Activated CD8-positive, alpha-beta memory T cell treated with anti-CD3 and anti-CD28 coated beads, Interleukin-2, amount 10 ng/mL, durations not matched to agents 7 days and 5 days (primary cell): ENCODE data around the gene SNAP25. TPM values are rescaled to one million over a fixed set of nuclear protein-coding genes. Genes with fewer than 3 reads are reported as not detected.

Experiments used
- ATAC-seq: fragments of 150-1000 bp; cut with Tn5 transposase; one replicate; pipeline ENCODE4 v1.10.0; 2021; ENCODE audit warnings: moderate library complexity
- CTCF ChIA-PET: fragments of 350-600 bp; sonication (Branson Sonifier 250); formaldehyde crosslinking; loops from one replicate; lab custom pipeline; 2021; ENCODE audit warnings: antibody characterized with exemption; lab: Charles Lee
- DNase-seq: peaks from one replicate; pipeline ENCODE4 v3.0.0-alpha.2; 2020
- H3K27ac Mint-ChIP-seq: one replicate; pipeline ENCODE4 v1.8.0; 2021; ENCODE audit warnings: mild to moderate bottlenecking, mixed read lengths
- H3K27me3 Mint-ChIP-seq: one replicate; pipeline ENCODE4 v1.8.0; 2021; ENCODE audit warnings: mixed read lengths
- H3K36me3 Mint-ChIP-seq: one replicate; pipeline ENCODE4 v1.8.0; 2021; ENCODE audit warnings: mild to moderate bottlenecking, mixed read lengths
- H3K4me1 Mint-ChIP-seq: one replicate; pipeline ENCODE4 v1.8.0; 2021; ENCODE audit warnings: mixed read lengths
- H3K4me3 Mint-ChIP-seq: one replicate; pipeline ENCODE4 v1.8.0; 2021; ENCODE audit warnings: mild to moderate bottlenecking, moderate library complexity, mixed read lengths
- H3K9me3 Mint-ChIP-seq: one replicate; pipeline ENCODE4 v1.8.0; 2022; ENCODE audit warnings: low read depth, mixed read lengths
- total RNA-seq, 2 experiments: library from RNA; stranded (reverse); gene quantifications; one replicate each; pipeline ENCODE4 v1.2.3, GENCODE V29; 2021

SNAP25 gene
- total RNA-seq, 2 experiments from 2014 or later: 1.6 TPM; not detected in 1

DNA sequence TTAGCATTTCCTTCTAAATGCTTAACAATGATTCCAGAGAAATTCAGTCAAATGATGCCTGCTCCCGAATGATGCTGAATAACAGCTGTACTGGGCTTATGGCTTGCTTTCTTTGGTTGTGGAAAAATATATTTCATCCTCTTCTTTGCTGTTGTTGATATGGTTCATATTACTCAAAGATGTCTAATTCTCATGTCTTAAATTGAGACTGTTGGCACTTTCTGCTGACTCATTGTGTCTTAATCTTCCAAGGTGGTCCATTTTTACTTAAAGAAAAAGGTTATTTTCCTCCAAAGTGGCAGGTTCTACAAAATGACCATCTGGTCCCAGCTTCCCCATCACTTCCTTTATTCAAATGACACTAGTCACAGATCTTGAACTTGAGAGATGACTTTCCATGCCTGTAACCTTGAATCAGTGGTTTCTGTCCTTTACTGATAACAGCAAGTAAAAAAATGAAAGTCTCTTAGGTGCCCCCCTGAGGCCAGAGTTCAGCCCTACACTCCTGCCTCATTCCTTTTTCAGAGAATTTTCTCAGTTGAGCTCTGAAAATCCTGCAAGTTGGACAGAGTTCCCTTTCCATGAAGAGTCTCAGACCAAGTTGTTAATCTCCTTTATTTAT is 6.9 kb downstream of the SNAP25 start:
- no peaks in the 10 kb centered on the region for H3K9me3 Mint-ChIP-seq
- no peaks in the 10 kb centered on the region for H3K36me3 Mint-ChIP-seq
- H3K27me3 Mint-ChIP-seq: peaks cover 7% of the 10 kb centered on the region
- CTCF ChIA-PET: no interaction called here
- no peaks in the 10 kb centered on the region for H3K4me1 Mint-ChIP-seq
- ATAC-seq: no peak
- DNase-seq: no peak
- H3K27ac Mint-ChIP-seq: no peak overlapping the region
- H3K4me3 Mint-ChIP-seq: no peak overlapping the region

DNA sequence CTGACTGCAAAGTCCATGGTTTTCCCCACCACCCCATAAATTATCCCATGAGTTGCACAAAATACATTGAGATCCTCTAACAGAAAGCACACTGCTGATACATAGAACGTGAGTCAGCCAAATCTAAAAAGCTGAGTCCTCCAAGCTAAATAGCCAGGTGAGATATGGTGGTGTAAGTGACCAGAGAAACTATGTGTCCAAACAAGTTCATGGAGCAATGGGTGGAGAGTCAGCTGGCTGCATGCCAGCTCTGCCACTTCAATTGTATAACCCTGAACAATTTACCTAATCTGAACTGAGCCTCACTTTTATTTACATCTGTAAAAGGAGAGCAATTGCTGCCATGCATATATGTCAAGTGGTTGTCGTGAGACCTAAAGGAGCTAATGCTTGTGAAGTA is 9.7 kb downstream of the SNAP25 start:
- H3K9me3 Mint-ChIP-seq: no peaks in the 10 kb centered on the region
- H3K36me3 Mint-ChIP-seq: no peaks in the 10 kb centered on the region
- CTCF ChIA-PET: no interaction called here
- no peak overlapping the region for H3K27ac Mint-ChIP-seq
- no peak for DNase-seq
- H3K27me3 Mint-ChIP-seq: no peaks in the 10 kb centered on the region
- no peaks in the 10 kb centered on the region for H3K4me1 Mint-ChIP-seq
- no peak for ATAC-seq
- H3K4me3 Mint-ChIP-seq: no peak overlapping the region

DNA sequence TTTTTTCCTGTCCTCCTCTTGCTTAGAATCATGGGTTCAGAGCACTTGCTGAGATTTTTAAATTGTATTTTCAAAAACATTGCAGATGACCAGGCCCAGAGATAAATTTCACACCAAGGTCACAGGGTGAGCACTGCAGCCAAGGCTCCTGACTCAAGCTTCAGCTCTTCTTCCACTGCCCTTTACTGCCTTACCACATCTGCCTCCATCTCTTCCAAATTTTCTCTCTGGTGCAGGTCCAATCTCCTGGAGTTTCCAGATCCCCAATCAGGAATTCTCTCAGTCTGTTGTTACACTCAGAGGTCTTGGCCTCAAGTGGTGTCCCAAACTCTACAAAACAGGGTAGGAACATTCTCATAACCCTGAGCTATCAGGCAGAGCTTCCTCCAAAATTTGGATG is 12.7 kb downstream of the SNAP25 start:
- no peak overlapping the region for H3K4me3 Mint-ChIP-seq
- CTCF ChIA-PET: no interaction called here
- H3K9me3 Mint-ChIP-seq: no peaks in the 10 kb centered on the region
- peaks cover 3% of the 10 kb centered on the region for H3K27me3 Mint-ChIP-seq
- ATAC-seq: no peak
- no peak overlapping the region for H3K27ac Mint-ChIP-seq
- no peaks in the 10 kb centered on the region for H3K36me3 Mint-ChIP-seq
- H3K4me1 Mint-ChIP-seq: no peaks in the 10 kb centered on the region
- DNase-seq: no peak

DNA sequence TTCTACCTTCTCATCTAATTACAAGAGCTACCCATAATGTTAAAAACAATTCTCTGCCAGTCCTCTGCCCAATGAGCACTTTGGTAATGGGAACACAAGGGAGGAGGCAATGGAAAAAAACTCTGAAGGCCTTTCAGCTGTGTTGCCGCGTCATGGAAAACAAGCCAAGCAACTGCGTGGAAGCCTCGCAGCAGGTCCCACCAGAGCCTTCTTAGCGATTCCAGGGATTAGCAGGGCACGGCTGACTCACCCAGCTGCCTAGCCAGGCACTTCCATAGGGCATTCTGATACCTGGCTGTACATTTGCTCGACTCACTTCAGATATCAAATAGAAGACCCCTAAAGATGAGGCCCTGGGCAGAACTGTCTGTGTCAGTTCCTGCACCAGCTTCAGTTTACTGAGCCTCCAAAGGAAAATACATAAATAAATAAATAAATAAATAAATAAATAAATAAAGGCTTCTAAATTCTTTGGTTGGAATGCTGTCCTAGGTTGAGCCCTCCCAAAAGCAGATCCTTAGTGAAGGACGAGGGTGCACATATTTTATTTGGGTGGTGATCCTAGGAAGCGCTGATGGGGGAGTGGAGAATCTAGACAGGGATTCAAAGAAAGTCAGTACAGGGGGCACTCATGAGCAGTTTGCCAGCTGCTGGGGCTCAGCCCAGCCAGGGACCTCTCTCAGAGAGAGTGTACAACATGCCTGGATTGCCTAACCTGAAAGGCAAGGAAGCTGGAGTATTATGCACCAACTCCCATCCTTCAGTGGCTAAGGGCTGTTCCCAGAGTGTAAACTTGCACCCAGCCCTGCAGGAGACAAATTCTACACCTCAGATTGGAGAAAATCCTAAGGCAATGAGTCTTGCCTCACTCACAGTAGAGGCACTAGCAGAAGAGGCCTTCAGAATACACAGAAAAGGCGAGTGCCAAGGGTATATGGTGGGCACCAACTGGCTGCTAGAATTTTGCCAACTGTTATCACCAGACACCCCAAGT is 18.2 kb downstream of the SNAP25 start:
- DNase-seq (no peak), ATAC-seq (no peak)
- H3K4me3 Mint-ChIP-seq: no peak overlapping the region
- no peaks in the 10 kb centered on the region for H3K9me3 Mint-ChIP-seq
- H3K4me1 Mint-ChIP-seq: no peaks in the 10 kb centered on the region
- CTCF ChIA-PET: interaction anchor here (0.6 kb wide), 1 partner anchor 124 kb away, joined by 4 read pairs; no protein-coding TSS in a partner anchor
- H3K27ac Mint-ChIP-seq: no peak overlapping the region
- H3K36me3 Mint-ChIP-seq: no peaks in the 10 kb centered on the region
- H3K27me3 Mint-ChIP-seq: peaks cover 3% of the 10 kb centered on the region

DNA sequence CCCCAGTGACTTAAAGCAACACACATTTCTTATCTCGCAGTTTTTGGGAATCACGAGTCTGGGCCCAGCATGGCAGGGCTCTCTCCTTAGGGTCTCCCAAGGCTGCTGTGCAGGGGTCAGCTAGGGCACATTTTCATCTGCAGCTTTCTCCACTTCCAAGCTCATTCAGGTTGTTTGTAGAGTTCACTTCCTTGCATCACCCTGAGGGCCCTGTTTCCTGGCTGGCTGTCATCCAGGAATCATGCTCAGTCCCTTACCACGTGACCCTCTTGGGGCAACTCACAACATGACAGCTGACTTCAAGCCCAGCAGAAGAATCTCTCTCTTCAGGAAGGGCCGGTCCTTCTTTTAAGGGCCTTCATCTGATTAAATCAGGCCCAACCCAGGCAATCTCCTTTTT is 21.3 kb downstream of the SNAP25 start:
- CTCF ChIA-PET: no interaction called here

DNA sequence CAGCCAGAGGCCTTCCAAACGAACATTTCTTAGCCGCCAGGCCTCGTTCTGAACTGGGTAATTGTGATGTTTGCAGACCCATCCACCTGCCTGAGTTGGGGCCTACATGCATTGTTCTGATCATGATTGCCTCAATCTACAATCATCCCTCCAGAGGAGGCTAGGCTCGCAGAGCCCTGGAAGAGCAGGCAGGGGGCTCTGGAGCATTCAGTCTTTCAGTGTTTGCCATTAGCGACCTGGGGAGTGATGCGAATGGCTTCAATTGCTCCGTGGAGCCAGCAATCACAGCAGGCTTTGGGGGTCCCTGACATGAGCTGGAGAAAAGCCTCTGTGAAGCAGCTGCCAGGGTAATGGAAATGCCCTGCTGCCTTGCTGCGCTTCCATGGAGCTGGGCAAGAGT is 22.0 kb downstream of the SNAP25 start:
- no peak overlapping the region for H3K27ac Mint-ChIP-seq
- no peak for ATAC-seq
- no peaks in the 10 kb centered on the region for H3K4me1 Mint-ChIP-seq
- CTCF ChIA-PET: no interaction called here
- no peaks in the 10 kb centered on the region for H3K27me3 Mint-ChIP-seq
- H3K36me3 Mint-ChIP-seq: no peaks in the 10 kb centered on the region
- no peak overlapping the region for H3K4me3 Mint-ChIP-seq
- H3K9me3 Mint-ChIP-seq: no peaks in the 10 kb centered on the region
- no peak for DNase-seq

More for the DNA sequence above, 21.3 kb downstream of the SNAP25 start:
- Mint-ChIP-seq H3K27me3 (no peaks in the 10 kb centered on the region), H3K36me3 (no peaks in the 10 kb centered on the region), H3K9me3 (no peaks in the 10 kb centered on the region), H3K4me3 (no peak overlapping the region), H3K27ac (no peak overlapping the region), H3K4me1 (no peaks in the 10 kb centered on the region)
- no peak for ATAC-seq
- no peak for DNase-seq

DNA sequence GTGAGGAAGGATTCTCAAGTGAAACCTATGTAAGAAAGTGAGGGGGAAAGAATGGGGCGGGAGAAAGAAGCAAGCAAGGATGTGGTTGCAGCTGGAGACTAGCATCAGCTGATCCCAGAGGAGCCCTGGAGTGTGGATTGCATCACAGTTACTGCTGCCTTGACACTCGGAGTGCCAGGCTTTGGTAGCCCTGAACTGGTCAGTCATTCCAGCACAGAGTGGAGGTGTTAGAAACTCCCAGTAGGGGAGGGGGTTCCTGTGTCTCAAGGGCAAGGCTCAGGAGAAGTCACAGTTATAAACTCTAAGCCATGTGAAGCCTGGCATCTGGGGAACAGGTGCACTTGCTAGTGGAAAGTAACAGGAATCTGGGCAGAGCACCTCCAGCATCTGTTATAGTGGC is 23.5 kb downstream of the SNAP25 start:
- H3K4me1 Mint-ChIP-seq: no peaks in the 10 kb centered on the region
- ATAC-seq: no peak
- no peak overlapping the region for H3K4me3 Mint-ChIP-seq
- no peaks in the 10 kb centered on the region for H3K36me3 Mint-ChIP-seq
- no peaks in the 10 kb centered on the region for H3K9me3 Mint-ChIP-seq
- no peak overlapping the region for H3K27ac Mint-ChIP-seq
- no peak for DNase-seq
- CTCF ChIA-PET: no interaction called here
- no peaks in the 10 kb centered on the region for H3K27me3 Mint-ChIP-seq

DNA sequence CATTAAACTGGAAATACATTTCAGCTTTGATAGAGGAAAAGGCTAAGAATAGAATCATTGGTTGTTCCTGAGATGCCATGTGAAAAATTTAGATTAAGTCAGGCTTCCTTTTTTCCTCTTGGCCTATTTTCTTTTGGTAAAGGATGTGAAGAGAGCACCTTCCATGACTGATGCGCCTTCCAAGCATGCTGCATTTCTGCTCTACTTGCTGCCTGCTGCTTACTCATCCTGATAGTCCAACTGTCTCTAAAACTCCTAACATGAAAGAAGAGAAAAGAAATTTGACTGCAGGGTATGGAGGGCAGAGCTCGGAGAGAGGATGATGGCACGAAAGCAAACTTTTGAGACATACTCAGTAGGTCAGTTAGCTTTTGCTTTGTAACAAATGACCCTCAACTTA is 28.8 kb downstream of the SNAP25 start:
- no peak for ATAC-seq
- H3K4me3 Mint-ChIP-seq: no peak overlapping the region
- H3K27me3 Mint-ChIP-seq: no peaks in the 10 kb centered on the region
- H3K4me1 Mint-ChIP-seq: no peaks in the 10 kb centered on the region
- CTCF ChIA-PET: no interaction called here
- no peak for DNase-seq
- no peak overlapping the region for H3K27ac Mint-ChIP-seq
- no peaks in the 10 kb centered on the region for H3K9me3 Mint-ChIP-seq
- H3K36me3 Mint-ChIP-seq: no peaks in the 10 kb centered on the region

DNA sequence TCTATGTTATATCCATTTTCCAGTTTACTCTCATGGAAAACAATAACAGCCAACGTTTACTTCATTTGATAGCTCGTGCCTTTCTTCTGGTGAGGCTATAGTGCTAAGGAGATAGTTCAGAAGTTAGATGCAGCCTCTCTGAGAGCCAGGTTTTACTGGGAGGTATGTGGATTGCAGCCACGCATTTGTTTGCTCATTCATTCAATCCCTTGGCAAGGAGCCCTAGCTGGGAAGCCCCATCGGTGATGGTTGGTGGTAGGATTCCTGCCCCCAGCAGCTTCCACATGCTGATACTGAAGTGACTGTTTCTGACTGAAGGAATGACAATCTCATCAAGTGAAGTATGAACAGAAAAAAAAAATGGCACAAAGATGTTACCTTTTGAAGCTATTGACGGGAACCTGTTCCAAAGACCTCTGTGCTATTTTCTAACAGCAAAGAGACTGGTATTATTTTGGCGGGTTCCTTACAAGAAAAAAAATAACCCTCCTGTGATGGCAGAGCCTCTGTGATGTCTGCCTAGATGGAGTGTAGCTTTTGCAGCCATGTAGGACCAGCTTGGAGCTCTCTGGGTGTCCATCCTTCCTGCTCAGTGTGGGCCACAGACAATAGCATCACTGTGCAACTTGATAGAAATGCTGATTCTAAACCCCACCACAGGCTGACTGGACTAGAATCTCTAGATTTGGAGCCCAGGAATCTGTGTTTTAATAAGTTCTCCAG is 30.6 kb downstream of the SNAP25 start:
- Mint-ChIP-seq H3K27ac (no peak overlapping the region), H3K36me3 (no peaks in the 10 kb centered on the region), H3K4me3 (no peak overlapping the region), H3K9me3 (no peaks in the 10 kb centered on the region), H3K27me3 (no peaks in the 10 kb centered on the region), H3K4me1 (no peaks in the 10 kb centered on the region)
- no peak for DNase-seq
- ATAC-seq: no peak
- CTCF ChIA-PET: no interaction called here

DNA sequence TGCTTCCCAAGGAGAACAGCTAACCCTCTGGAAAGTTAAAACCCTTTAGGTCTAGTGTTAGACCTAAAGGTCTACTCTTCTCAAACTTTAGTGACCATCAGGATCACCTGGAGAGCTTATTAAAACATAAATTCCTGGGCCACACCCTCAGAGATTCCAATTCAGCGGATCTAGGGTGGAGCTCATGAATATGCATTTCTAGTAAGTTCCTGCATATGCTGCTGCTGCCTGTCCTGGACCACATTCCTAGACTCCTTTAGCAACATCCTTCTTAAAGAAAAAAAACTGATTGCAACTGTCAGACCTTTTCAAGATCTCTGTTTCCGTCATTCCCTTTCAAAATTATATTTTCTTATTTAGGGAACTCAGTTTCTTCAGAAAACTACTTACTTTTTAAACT is 31.2 kb downstream of the SNAP25 start:
- Mint-ChIP-seq H3K4me1 (no peaks in the 10 kb centered on the region), H3K9me3 (no peaks in the 10 kb centered on the region), H3K36me3 (no peaks in the 10 kb centered on the region), H3K4me3 (no peak overlapping the region), H3K27me3 (no peaks in the 10 kb centered on the region), H3K27ac (no peak overlapping the region)
- ATAC-seq: no peak
- CTCF ChIA-PET: no interaction called here
- DNase-seq: no peak

DNA sequence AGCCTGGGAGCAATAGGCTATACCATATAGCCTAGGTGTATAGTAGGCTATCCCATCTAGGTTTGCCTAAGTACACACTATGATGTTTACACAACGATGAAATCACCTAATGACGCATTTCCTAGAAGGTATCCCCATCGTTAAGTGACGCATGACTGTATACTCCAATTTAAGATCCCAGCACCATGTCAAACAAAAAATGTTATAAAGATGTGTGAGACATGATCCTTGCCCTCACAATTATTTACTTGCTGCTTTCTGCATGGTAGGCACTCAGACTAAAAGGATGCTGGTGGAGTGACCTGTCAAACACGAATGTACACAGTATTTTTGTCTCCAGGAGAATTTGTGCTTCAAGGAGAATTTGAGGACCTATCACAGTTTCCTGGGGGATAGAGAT is 32.3 kb downstream of the SNAP25 start:
- ATAC-seq: no peak
- no peaks in the 10 kb centered on the region for H3K4me1 Mint-ChIP-seq
- no peaks in the 10 kb centered on the region for H3K36me3 Mint-ChIP-seq
- no peak overlapping the region for H3K4me3 Mint-ChIP-seq
- no peak for DNase-seq
- no peak overlapping the region for H3K27ac Mint-ChIP-seq
- CTCF ChIA-PET: no interaction called here
- no peaks in the 10 kb centered on the region for H3K27me3 Mint-ChIP-seq
- H3K9me3 Mint-ChIP-seq: no peaks in the 10 kb centered on the region

DNA sequence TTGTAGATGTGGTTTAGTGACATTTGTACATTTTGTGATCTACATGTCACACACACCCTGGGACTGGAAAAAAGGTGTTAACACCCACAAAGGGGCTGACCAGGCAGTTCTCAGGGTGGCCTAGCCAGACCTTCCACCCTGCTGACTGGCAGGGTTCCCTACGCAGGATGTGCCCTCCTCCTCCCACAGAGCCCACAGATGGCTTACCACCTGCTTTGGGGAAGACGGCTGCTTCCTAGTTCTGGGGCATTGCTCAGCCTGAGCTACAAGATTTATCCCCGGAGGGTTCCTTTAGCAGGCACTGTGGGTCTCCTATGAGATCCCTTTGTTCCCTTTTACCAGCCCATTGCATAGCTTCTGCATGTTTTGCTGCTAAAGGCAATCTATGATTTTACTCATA is 35.1 kb downstream of the SNAP25 start:
- DNase-seq (no peak), ATAC-seq (no peak)
- H3K36me3 Mint-ChIP-seq: no peaks in the 10 kb centered on the region
- H3K27ac Mint-ChIP-seq: no peak overlapping the region
- H3K9me3 Mint-ChIP-seq: no peaks in the 10 kb centered on the region
- H3K4me1 Mint-ChIP-seq: no peaks in the 10 kb centered on the region
- no peak overlapping the region for H3K4me3 Mint-ChIP-seq
- no peaks in the 10 kb centered on the region for H3K27me3 Mint-ChIP-seq
- CTCF ChIA-PET: interaction anchor here (1.0 kb wide), 1 partner anchor 46 kb away, joined by 3 read pairs; no protein-coding TSS in a partner anchor

DNA sequence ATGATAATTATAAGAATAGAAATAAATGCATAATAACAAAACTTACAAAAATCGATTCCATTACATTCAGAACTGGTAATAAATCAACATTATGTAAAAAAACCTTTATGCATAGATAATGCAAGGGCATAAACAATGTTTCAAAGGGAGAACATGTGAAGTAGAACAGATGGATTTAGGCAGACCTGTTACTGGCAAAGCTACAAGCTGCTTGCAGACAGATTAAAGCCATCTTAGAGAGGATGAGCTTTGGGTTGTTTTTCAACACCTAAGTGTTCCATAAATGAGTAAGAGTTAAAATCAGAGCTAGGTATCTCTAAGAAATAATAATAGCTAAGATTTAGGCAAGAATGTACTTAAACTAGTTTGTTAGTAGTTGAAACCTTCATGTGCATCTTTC is 37.2 kb downstream of the SNAP25 start:
- H3K4me3 Mint-ChIP-seq: no peak overlapping the region
- CTCF ChIA-PET: no interaction called here
- DNase-seq: no peak
- no peak overlapping the region for H3K27ac Mint-ChIP-seq
- no peaks in the 10 kb centered on the region for H3K36me3 Mint-ChIP-seq
- no peak for ATAC-seq
- no peaks in the 10 kb centered on the region for H3K27me3 Mint-ChIP-seq
- H3K4me1 Mint-ChIP-seq: no peaks in the 10 kb centered on the region
- H3K9me3 Mint-ChIP-seq: no peaks in the 10 kb centered on the region
